ENCODE measurements around the gene RAB3GAP2. TPM values are rescaled to one million over a fixed set of nuclear protein-coding genes. Genes with fewer than 3 reads are reported as not detected.
"Not testable (repeated sequence)": the region's sequence is repeated elsewhere in the genome, so short reads cannot be mapped to it uniquely, and the experiment has no call there.

The RAB3GAP2 gene
- total RNA-seq, 1 donor from 2014 or later = 51.4 TPM

GRCh38 chr1:220137019-220137786, 135.1 kb downstream of the RAB3GAP2 start:
- Mint-ChIP-seq H3K27ac (peak overlapping the region; percentile 29), H3K27me3 (ENCODE audit: insufficient read depth) (no peaks in the 10 kb centered on the region), H3K4me3 (no peak overlapping the region), H3K4me1 (ENCODE audit: low read depth) (peaks cover 14% of the 10 kb centered on the region), H3K9me3 (no peaks in the 10 kb centered on the region), H3K36me3 (ENCODE audit: low read depth) (peaks cover 33% of the 10 kb centered on the region)
- DNase-seq (ENCODE audit: low spot score) = no peak
- intact Hi-C loops (cut with micrococcal nuclease) = no loop called here

- intact Hi-C loops (cut with micrococcal nuclease) = no loop called here
- no peaks in the 10 kb centered on the region for H3K9me3 Mint-ChIP-seq
- no peak overlapping the region for H3K27ac Mint-ChIP-seq
- no peaks in the 10 kb centered on the region for H3K27me3 Mint-ChIP-seq (ENCODE audit: insufficient read depth)
- H3K4me3 Mint-ChIP-seq = no peak overlapping the region
- DNase-seq (ENCODE audit: low spot score) = no peak
- peaks cover 26% of the 10 kb centered on the region for H3K36me3 Mint-ChIP-seq (ENCODE audit: low read depth)
- H3K4me1 Mint-ChIP-seq (ENCODE audit: low read depth) = peaks cover 14% of the 10 kb centered on the region
Observed at GRCh38 chr1:220135755-220136154, 136.5 kb downstream of the RAB3GAP2 start.

GRCh38 chr1:220129479-220130210, 142.6 kb downstream of the RAB3GAP2 start:
- Mint-ChIP-seq H3K27ac (no peak overlapping the region), H3K36me3 (ENCODE audit: low read depth) (peaks cover 31% of the 10 kb centered on the region)

GRCh38 chr1:220127076-220127475, 145.2 kb downstream of the RAB3GAP2 start:
- Mint-ChIP-seq H3K27me3 (ENCODE audit: insufficient read depth) (no peaks in the 10 kb centered on the region), H3K36me3 (ENCODE audit: low read depth) (peaks cover 24% of the 10 kb centered on the region), H3K4me1 (ENCODE audit: low read depth) (peaks cover 15% of the 10 kb centered on the region), H3K4me3 (no peak overlapping the region), H3K27ac (no peak overlapping the region), H3K9me3 (peaks cover 6% of the 10 kb centered on the region)
- intact Hi-C loops (cut with micrococcal nuclease) = no loop called here
- no peak for DNase-seq (ENCODE audit: low spot score)

More at GRCh38 chr1:220129479-220130210, 142.6 kb downstream of the RAB3GAP2 start:
- intact Hi-C loops (cut with micrococcal nuclease) = no loop called here
- Mint-ChIP-seq H3K27me3 (ENCODE audit: insufficient read depth) (no peaks in the 10 kb centered on the region), H3K9me3 (peaks cover 6% of the 10 kb centered on the region), H3K4me3 (no peak overlapping the region), H3K4me1 (ENCODE audit: low read depth) (peaks cover 3% of the 10 kb centered on the region)
- DNase-seq (ENCODE audit: low spot score) = no peak

- no peak for DNase-seq (ENCODE audit: low spot score)
- no peaks in the 10 kb centered on the region for H3K27me3 Mint-ChIP-seq (ENCODE audit: insufficient read depth)
- intact Hi-C loops (cut with micrococcal nuclease) = loop anchor here (5.0 kb wide), 1 partner anchor 132 kb away; no protein-coding TSS in a partner anchor
- no peak overlapping the region for H3K27ac Mint-ChIP-seq
- H3K4me3 Mint-ChIP-seq = no peak overlapping the region
- peaks cover 17% of the 10 kb centered on the region for H3K4me1 Mint-ChIP-seq (ENCODE audit: low read depth)
- peaks cover 2% of the 10 kb centered on the region for H3K9me3 Mint-ChIP-seq
- H3K36me3 Mint-ChIP-seq (ENCODE audit: low read depth) = peaks cover 14% of the 10 kb centered on the region
Observed at GRCh38 chr1:220124542-220124941, 147.7 kb downstream of the RAB3GAP2 start.

GRCh38 chr1:220123889-220124288, 148.4 kb downstream of the RAB3GAP2 start:
- H3K4me1 Mint-ChIP-seq (ENCODE audit: low read depth) = peaks cover 17% of the 10 kb centered on the region
- no peaks in the 10 kb centered on the region for H3K27me3 Mint-ChIP-seq (ENCODE audit: insufficient read depth)
- H3K27ac Mint-ChIP-seq = no peak overlapping the region
- no peak for DNase-seq (ENCODE audit: low spot score)
- H3K4me3 Mint-ChIP-seq = no peak overlapping the region
- H3K9me3 Mint-ChIP-seq = no peaks in the 10 kb centered on the region
- H3K36me3 Mint-ChIP-seq (ENCODE audit: low read depth) = peaks cover 12% of the 10 kb centered on the region
- intact Hi-C loops (cut with micrococcal nuclease) = loop anchor here (5.0 kb wide), 1 partner anchor 132 kb away; no protein-coding TSS in a partner anchor

GRCh38 chr1:220123066-220123465, 149.2 kb downstream of the RAB3GAP2 start:
- Mint-ChIP-seq H3K27me3 (ENCODE audit: insufficient read depth) (no peaks in the 10 kb centered on the region), H3K27ac (no peak overlapping the region), H3K4me3 (no peak overlapping the region), H3K4me1 (ENCODE audit: low read depth) (peaks cover 17% of the 10 kb centered on the region), H3K36me3 (ENCODE audit: low read depth) (peaks cover 13% of the 10 kb centered on the region), H3K9me3 (no peaks in the 10 kb centered on the region)
- no peak for DNase-seq (ENCODE audit: low spot score)
- intact Hi-C loops (cut with micrococcal nuclease) = loop anchor here (5.0 kb wide), 1 partner anchor 131 kb away; no protein-coding TSS in a partner anchor

GRCh38 chr1:220121791-220122530, 150.3 kb downstream of the RAB3GAP2 start:
- no peak for DNase-seq (ENCODE audit: low spot score)
- Mint-ChIP-seq H3K27me3 (ENCODE audit: insufficient read depth) (no peaks in the 10 kb centered on the region), H3K4me1 (ENCODE audit: low read depth) (peaks cover 17% of the 10 kb centered on the region), H3K9me3 (no peaks in the 10 kb centered on the region), H3K27ac (peak overlapping the region; percentile 29), H3K36me3 (ENCODE audit: low read depth) (peaks cover 10% of the 10 kb centered on the region), H3K4me3 (no peak overlapping the region)
- intact Hi-C loops (cut with micrococcal nuclease) = loop anchor here (5.0 kb wide), 1 partner anchor 130 kb away; no protein-coding TSS in a partner anchor

- H3K27ac Mint-ChIP-seq = no peak overlapping the region
- no peaks in the 10 kb centered on the region for H3K9me3 Mint-ChIP-seq
- peaks cover 9% of the 10 kb centered on the region for H3K36me3 Mint-ChIP-seq (ENCODE audit: low read depth)
- intact Hi-C loops (cut with micrococcal nuclease) = no loop called here
- H3K27me3 Mint-ChIP-seq (ENCODE audit: insufficient read depth) = no peaks in the 10 kb centered on the region
- peaks cover 8% of the 10 kb centered on the region for H3K4me1 Mint-ChIP-seq (ENCODE audit: low read depth)
- no peak overlapping the region for H3K4me3 Mint-ChIP-seq
- DNase-seq (ENCODE audit: low spot score) = no peak
Observed at GRCh38 chr1:220119043-220119512, 153.2 kb downstream of the RAB3GAP2 start.

- Mint-ChIP-seq H3K27ac (peak overlapping the region; percentile 55), H3K27me3 (ENCODE audit: insufficient read depth) (no peaks in the 10 kb centered on the region), H3K4me1 (ENCODE audit: low read depth) (peaks cover 4% of the 10 kb centered on the region), H3K9me3 (no peaks in the 10 kb centered on the region), H3K36me3 (ENCODE audit: low read depth) (peaks cover 20% of the 10 kb centered on the region), H3K4me3 (no peak overlapping the region)
- DNase-seq (ENCODE audit: low spot score) = no peak
- intact Hi-C loops (cut with micrococcal nuclease) = loop anchor here (1.0 to 5.0 kb wide), 2 partner anchors 24 to 664 kb away; partner anchors contain the start of gene BPNT1
Observed at GRCh38 chr1:220113136-220113695, 159.0 kb downstream of the RAB3GAP2 start.

- not testable (repeated sequence) for DNase-seq (ENCODE audit: low spot score); H3K27ac Mint-ChIP-seq; H3K9me3 Mint-ChIP-seq; H3K27me3 Mint-ChIP-seq (ENCODE audit: insufficient read depth); H3K4me3 Mint-ChIP-seq; H3K4me1 Mint-ChIP-seq (ENCODE audit: low read depth)
- H3K36me3 Mint-ChIP-seq (ENCODE audit: low read depth) = peaks cover 20% of the 10 kb centered on the region
- intact Hi-C loops (cut with micrococcal nuclease) = loop anchor here (5.0 kb wide), 1 partner anchor 665 kb away; no protein-coding TSS in a partner anchor
Observed at GRCh38 chr1:220112600-220112999, 159.7 kb downstream of the RAB3GAP2 start.

GRCh38 chr1:220110473-220110872, 161.8 kb downstream of the RAB3GAP2 start:
- H3K27me3 Mint-ChIP-seq (ENCODE audit: insufficient read depth); H3K27ac Mint-ChIP-seq; DNase-seq (ENCODE audit: low spot score); H3K4me1 Mint-ChIP-seq (ENCODE audit: low read depth); H3K9me3 Mint-ChIP-seq; H3K4me3 Mint-ChIP-seq: not testable (repeated sequence)
- intact Hi-C loops (cut with micrococcal nuclease) = loop anchor here (5.0 kb wide), 1 partner anchor 667 kb away; no protein-coding TSS in a partner anchor
- peaks cover 26% of the 10 kb centered on the region for H3K36me3 Mint-ChIP-seq (ENCODE audit: low read depth)

Data from activated T-helper 1 cell treated with anti-CD3 and anti-CD28 coated beads, Interleukin-12 subunit alpha, Interleukin-12 subunit beta, Interleukin-2, Interleukin-4 antibody, amounts not matched to agents 30 ng/mL and 10 ng/mL and 1 ng/mL, durations not matched to agents 14 hours and 24 hours and 36 hours (primary cell).